Stimulated activated CD4-positive, alpha-beta T cell treated with anti-CD3 and anti-CD28 coated beads, TNF-alpha, amount 100 ng/mL, for 48 hours (primary cell): ENCODE measurements around the gene TMEM258.

Experiments
- DNase-seq, 3 donors: peaks; one replicate each; pipeline ENCODE4 v3.0.0-alpha.2; 2020; ENCODE audit warnings: low read depth in 3 of 3

The TMEM258 gene

DNA sequence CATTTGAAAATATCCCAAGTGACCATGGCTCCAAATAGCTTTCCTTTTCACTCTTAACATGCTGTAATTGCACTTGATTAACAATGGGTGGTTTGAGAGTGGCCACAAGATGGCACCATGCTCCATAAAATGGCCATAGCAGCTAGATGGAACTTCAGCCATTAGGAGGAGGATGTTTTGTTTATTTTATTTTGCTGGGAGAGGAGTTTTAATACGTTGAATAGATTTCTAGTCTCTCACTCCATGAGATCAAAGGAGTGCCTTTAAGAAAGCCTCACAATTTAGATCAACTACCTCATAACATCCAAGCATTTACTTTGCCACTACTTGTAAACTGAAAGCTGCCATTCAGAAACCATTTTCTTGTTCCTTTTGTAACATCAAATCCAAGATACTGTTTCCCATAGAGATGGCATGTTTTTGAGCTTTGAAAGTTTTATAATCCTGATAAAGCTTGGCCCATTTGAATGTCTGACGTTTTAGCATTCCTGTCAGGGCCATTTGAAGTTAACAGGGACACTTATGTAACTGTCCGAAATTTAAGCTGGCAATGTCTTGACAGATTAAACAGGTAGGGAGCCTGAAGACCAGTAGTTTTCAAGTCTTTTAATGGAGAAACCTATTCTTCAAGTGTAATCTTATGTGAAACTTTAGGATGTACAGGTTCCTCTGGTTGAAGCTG lies 5.0 kb upstream of the TMEM258 start:
- peak; percentile 26 to 35 (median 27) for DNase-seq

DNA sequence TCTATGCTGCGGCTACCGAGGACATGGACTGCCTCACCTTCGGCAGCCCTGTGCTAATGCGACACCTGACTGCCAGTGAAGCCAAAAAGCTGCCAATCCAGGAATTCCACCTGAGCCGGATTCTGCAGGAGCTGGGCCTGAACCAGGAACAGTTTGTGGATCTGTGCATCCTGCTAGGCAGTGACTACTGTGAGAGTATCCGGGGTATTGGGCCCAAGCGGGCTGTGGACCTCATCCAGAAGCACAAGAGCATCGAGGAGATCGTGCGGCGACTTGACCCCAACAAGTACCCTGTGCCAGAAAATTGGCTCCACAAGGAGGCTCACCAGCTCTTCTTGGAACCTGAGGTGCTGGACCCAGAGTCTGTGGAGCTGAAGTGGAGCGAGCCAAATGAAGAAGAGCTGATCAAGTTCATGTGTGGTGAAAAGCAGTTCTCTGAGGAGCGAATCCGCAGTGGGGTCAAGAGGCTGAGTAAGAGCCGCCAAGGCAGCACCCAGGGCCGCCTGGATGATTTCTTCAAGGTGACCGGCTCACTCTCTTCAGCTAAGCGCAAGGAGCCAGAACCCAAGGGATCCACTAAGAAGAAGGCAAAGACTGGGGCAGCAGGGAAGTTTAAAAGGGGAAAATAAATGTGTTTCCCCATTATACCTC lies 3.6 kb upstream of the TMEM258 start:
- DNase-seq, result no peak

DNA sequence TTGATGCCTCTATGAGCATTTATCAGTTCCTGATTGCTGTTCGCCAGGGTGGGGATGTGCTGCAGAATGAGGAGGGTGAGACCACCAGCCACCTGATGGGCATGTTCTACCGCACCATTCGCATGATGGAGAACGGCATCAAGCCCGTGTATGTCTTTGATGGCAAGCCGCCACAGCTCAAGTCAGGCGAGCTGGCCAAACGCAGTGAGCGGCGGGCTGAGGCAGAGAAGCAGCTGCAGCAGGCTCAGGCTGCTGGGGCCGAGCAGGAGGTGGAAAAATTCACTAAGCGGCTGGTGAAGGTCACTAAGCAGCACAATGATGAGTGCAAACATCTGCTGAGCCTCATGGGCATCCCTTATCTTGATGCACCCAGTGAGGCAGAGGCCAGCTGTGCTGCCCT lies 3.1 kb upstream of the TMEM258 start:
- DNase-seq, result no peak

DNA sequence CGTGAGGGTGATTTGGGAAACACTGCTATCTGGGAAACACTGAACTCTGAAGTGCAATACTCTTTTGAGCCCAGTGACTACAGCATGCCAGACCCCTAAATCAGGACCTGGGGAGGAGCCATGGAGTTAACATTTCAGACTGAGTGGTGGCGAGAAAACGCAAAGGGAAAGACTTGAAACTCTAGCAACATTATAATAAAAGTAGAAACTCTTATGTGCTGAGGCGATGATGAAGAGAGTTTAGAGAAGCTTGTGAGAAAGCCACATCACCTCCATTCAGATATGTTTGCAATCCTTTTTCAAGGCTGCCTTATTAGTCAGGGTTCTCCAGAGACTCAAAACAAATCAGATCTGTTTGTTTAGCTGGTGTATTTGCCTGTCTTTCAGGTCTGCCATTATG lies 2.2 kb upstream of the TMEM258 start:
- no peak for DNase-seq

DNA sequence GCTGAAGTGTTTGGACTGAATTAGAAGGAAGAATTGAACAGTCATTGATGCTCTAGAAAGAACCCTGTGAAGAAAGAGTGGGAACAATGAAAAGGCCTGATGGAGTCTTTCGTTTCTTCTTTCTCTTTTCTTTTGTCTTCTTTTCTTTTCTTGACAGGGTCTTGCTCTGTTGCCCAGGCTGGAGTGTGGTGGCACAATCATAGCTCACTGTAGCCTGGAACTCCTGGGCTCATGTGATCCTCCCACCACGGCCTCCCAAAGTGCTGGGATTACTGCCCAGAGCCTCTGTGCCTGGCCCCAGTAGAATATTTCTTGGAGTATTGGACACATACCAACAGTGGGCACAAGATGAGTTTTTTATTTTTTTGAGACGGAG lies 1.4 kb upstream of the TMEM258 start:
- no peak for DNase-seq

DNA sequence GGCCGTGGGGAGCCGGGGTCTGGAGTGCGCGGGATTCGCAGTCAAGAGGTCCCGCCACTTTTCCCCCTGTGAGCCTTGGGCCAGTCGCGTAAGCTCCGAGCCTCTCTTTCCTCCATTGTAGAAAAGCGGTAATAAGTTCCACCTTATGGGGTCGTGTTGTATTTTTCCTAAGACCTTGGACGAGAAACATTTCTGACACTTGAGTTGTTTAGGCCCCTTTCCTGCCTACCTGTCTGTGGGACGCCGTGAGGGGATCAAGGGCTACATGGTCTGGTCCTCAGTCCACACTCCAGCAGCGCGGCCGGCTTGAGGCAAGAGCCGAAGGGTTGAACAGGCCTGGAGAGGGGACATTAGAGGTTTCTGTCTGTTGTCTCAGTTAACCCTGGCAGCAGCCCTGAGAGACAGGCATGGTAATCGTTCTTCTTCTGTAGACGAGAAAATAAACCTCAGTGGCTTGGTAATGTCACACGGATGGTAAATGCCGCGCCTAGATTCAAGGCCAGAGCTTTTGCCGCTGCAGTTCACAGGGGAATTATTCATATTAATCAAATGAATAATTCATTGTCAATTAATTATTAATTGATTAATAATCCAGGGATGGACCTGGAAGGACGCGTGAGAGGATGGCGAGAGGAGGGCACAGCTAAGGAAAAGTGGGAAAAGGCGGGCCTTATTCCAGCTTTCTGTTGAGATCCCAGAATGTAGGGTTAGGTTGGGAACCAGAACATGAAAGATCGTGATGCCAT lies 857 bp upstream of the TMEM258 start:
- no peak for DNase-seq

DNA sequence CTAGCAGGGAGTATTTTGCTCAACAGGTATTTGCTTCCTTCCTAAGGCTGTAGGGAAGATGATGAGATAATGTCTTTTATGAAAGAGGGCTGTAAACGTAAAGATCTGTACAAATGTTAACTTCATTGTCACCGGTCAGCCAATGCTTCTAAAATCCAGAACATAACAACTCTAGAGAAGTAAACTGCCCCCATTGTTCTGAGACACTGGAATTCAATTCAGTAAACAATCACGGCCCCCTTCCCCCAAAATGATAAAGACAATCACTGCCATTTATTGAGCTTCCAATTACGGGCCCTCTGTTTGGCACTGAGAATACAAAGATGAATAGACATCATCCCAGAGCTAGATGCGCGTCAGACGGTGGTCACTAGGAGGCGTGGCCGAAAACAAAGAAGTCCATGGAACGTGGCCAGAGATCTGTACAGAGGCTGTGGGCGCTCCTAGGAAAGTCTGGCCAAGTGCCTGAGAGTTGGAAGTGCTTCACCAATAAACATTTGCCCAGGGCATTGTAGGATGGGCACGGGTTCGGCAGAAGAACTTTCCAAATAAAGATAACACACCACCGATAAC lies 576 bp downstream of the TMEM258 start:
- DNase-seq, result peak; percentile 21 to 33 (median 22)

DNA sequence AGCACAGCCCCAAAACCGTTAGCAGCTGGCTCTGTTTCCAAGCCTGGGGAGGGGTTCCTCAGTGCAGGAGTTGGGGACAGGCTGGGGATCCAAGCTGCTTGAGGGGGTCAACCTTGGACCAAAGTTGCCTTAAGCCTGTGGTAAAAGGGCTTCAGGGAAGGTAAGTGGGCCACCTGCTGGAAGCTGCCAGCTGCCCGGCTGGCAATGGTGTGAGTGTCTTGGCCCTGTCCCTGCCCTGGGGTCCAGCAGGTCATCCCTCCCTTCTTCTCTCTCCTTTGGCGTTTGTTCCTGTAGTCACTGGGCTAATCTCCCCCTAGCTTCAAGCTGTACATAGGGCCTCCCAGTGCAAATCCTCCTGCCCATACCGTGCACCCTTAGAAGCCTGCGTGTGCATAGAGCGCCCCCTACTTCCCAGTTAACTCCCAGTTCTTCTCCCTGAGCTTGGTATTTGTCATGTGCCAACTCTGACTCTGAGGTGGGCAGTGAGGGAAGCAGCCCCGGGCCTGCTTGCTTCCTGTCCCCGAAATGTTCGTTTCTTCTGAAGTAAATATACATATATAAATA lies 4.4 kb downstream of the TMEM258 start:
- no peak for DNase-seq

DNA sequence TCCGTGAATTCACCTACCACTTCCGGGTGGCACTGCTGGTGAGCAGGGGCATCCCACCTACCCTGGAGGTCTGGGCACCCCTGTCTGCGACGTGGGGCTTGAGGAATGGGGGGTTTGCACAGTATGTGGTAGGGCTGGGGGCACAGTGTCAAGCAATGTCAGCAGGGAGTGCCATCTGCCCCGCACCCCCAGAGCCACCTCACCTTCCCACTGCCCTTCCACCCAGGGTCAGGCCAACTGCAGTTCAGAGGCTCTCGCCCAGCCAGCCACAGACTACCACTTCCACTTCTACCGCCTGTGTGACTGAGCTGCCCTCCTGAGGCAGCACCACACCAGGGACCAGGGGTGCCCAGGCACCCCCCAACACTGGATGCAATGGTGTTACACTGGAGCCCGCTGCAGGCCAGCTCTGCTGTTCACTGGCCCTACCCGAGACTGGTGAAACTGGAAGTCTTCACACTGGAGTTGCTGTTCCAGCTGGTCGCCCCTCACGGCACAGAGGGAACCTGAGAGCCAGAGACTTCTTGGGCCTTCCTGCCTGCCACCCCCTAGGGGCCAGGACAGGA lies 6.5 kb downstream of the TMEM258 start:
- DNase-seq, result no peak

DNA sequence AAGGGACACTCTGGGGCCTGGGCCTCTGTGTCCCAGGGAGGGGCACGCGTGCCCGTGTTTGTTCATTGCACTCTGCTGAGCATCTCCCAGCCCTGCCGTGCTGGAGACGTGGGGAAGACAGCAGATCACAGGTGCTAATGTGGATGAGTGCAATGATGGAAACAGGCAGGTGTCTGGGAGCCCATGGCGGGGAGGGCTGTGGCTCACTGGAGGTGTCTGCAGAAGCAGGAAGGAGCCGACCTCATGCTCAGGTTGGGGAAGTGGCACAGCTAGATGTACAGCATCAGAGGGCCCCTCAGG lies 7.9 kb downstream of the TMEM258 start:
- DNase-seq, result no peak

DNA sequence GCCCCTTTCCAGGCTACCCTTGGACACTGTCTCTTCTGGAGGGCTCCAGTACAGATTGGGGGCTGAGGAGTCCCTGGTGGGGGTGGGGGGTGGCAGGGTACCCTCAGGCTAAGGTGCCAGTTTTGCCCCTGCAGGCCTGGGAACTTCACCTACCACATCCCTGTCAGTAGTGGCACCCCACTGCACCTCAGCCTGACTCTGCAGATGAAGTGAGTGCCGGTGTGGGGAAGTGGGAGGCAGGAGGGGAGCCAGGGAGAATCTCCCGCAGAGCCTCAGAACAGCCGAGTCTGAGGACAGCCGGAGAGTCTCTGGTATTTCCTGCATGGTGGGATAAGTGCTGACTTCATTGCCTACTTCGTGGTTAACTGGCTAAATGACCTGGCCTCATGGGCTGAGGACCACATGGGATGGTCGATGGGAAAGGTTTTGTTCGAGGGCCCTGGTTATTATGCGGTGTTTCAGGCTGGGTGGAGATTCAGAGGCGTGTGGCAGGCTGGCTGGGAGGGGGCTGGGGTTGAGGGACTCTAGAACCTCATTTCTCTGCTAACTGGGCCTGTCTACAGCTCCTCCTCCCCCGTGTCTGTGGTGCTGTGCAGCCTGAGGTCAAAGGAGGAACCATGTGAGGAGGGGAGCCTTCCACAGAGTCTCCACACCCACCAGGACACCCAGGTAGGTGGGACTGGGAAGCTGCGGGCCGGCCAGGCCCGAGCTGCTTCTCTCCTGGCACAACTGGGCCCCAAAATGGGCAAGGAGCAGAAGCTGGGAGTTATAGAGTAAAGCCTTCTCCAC lies 8.5 kb downstream of the TMEM258 start:
- no peak for DNase-seq

DNA sequence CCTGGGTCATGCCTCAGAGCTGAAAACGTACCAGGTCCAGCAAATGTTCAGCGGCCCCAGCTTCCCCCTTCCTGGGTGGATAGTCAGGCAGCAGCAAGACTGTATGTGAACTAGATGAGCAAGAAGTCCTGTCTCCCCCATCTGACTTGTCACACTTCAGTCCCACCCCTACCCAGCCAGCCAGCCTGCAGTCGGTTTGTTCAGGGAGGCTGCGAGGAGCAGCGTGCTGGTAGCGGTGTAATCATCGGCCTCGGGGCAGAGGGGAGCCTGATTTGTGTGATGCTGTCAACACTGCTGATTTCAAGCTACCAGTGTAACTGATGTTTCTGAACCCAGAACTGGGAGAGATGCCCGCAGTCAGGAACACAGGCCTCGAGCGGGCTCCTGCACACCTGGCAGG lies 9.6 kb downstream of the TMEM258 start:
- DNase-seq, result no peak

DNA sequence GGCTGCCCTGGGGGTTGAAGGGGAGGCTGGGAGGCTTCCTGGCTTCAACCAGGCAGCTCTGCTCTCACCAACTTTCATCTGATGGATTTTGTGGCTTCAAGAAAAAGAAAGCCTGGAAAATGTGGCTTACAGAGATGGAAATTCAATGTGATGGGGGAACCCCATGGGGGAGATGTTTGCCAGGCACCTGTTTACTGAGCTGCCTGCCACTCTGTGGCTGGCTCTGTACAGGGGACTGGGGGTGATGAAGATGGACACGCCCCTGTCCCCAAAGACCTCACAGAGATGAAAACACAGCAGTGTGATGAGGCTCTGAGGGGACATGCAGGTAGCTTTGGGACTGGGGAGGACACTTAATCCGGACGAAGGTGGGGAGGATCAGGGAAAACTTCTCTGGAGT lies 10.1 kb downstream of the TMEM258 start:
- DNase-seq, result no peak

DNA sequence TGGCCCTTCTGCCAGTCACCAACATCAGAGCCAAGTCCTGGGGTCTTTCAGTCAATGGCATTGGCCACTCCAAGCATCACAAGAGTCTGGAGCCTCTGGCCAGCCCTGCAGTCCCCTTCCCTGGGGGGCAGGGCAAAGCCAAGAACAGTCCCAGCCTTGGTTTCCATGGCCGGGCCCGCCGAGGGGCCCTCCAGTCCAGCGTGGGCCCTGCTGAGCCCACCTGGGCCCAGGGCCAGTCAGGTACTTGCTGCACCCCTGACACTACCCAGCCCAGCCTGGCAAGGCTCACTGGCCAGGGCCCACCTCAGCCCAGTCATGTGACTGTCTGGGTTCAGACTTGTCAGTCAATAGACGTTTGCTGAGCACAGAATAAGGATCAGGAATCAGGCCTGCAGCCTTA lies 10.8 kb downstream of the TMEM258 start:
- DNase-seq, result no peak

DNA sequence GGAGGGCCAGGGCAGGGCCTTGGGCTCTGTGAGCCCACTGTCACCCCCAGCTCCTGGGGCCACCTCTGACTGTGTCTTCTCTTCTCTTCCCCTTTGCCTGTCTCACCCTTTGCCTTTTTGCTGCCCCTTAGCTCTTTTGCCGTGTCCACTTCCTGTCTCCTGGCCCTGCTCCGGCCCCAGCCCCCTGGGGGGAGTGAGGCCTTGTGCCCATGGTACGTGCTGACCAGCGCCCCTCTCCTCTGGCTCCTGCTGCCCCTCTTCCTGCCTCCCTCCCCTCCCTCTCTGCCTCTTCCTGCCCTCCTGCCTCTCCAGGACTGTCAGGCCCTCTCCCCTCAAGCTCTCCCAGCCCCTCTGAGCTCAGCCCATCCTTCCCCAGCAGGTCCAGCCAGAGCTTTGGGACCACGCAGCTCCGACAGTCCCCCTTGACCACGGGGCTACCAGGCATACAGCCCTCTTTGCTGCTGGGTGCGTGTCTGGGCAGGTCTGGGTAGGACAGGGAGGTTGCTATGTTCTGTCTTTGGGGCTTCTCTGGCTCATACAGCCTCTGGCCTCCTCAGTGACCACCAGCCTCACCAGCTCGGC lies 11.7 kb downstream of the TMEM258 start:
- no peak for DNase-seq

DNA sequence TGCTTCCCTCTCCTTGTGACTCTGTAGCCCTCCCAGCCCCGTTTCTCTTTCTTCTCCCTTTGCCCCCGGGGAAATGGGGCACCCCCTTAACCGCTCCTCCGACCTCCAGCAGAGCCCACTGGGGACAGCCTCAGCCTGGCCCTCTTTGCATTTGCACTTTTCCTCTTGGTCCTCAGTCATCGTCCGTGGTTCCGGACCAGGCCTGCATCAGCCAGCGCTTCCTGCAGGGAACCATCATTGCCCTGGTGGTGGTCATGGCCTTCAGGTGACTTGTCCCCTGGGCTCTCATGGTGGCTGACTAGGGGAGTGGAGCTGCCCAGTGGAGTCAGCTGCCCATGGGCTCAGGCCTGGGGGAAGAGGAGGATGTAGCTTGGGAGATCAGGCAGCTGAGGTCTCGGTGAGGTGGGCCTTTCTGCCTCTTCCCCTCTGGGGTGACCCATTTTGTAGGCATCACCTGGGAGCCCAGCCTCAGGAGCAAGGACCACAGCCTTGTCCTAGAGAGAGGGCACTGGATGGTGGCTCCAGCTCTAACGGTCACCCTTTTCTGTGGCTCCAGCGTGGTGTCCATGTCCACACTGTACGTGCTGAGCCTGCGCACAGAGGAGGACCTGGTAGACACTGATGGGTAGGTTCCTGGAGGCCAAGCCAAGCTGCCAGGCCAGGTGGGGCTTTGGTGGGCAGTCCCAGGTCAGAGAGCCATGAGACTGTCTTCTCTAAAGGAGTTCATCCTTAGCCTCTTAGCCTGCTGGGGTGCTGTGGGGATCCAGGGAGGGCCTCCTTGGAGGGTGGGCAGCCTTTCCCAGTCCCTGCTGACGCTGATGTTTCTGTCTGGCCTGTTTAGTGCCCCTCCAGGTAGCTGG lies 12.5 kb downstream of the TMEM258 start:
- no peak for DNase-seq

DNA sequence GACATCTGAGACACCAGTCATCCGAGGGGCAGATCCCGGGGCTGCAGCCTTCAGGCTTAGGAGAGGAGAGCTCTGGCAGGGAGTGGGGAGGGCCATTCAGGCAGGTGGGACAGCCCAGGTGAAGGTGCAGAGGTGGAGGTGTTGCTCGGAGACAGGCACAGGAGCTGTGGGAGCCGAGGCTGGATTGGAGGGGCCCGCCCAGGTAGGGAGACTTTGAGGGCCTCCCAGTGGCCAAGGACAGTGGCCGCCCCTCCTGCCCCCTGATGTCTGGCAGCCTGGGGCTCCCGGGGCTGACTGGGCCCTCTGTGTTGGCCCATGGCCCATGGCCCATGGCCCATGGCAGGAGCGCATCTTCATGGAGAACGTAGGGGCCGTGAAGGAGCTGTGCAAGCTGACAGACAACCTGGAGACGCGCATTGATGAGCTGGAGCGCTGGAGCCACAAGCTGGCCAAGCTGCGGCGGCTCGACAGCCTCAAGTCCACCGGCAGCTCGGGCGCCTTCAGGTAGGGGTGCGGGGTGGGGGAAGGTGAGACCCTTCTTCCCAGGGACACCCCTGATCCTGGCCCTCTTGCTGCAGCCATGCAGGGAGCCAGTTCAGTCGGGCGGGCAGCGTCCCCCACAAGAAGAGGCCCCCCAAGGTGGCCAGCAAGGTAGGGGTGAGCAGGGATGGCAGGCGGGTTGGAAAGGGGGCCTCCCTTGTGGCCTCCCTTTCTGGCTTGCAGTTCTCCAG lies 13.3 kb downstream of the TMEM258 start:
- no peak for DNase-seq

DNA sequence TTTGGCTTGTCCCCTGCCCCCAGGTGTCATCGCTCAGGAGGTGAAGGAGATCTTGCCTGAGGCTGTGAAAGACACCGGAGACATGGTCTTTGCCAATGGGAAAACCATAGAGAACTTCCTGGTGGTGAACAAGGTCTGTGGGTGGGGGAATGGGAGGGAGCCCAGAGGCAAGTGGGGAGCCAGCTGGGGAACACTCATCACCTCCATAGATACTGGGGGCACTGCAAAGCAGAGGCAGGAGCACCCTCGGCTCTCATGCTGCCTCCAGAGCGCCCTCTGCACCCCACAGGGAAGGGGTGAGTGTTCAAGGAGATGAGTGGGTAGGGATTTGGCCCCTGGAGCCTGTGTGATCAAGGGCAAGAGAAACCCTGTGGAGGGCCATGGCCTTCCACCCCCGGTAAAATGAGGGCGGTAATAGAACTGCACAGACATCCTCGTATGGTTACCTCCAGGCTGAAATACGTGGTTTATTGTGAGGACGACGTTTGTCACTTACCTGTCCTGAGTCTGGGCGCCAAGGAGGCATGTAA lies 14.0 kb downstream of the TMEM258 start:
- no peak for DNase-seq
